Measurements from ENCODE around the gene PRPF40A.

PRPF40A gene

DNA sequence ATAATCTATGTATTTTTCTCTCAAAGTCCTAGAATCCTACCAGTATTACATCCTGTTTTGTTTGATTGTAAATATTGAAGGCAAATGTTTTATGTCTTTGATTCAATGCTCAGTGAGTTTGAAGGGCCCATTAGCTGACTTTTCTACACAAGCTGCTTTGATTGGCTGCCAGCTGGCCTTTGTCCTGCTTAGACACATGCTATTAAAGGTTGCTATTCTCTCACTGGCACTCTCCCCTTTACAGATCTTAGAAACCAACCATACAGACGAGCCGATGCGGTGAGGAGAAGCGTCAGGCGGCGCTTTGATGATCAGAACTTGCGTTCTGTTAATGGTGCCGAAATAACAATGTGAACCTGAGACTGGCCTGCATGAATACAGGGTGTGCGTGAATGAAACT is 69.7 kb downstream of the PRPF40A start:
- Histone ChIP-seq H3K27me3 (replicated peaks; ENCODE audit: control insufficient read depth, insufficient read depth, low read length) (no peaks in the 10 kb centered on the region), H3K36me3 (ENCODE audit: control insufficient read depth, insufficient read depth, low read length) (no peaks in the 10 kb centered on the region), H3K4me3 (replicated peaks; ENCODE audit: low read depth, low read length) (no peak overlapping the region)
- no peak for DNase-seq (ENCODE audit: extremely low read depth, insufficient read length)
- TF ChIP-seq, protein P1, sequence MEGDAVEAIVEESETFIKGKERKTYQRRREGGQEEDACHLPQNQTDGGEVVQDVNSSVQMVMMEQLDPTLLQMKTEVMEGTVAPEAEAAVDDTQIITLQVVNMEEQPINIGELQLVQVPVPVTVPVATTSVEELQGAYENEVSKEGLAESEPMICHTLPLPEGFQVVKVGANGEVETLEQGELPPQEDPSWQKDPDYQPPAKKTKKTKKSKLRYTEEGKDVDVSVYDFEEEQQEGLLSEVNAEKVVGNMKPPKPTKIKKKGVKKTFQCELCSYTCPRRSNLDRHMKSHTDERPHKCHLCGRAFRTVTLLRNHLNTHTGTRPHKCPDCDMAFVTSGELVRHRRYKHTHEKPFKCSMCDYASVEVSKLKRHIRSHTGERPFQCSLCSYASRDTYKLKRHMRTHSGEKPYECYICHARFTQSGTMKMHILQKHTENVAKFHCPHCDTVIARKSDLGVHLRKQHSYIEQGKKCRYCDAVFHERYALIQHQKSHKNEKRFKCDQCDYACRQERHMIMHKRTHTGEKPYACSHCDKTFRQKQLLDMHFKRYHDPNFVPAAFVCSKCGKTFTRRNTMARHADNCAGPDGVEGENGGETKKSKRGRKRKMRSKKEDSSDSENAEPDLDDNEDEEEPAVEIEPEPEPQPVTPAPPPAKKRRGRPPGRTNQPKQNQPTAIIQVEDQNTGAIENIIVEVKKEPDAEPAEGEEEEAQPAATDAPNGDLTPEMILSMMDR (IDR thresholded peaks at IDR 0.05; ENCODE audit: insufficient read depth, low read length, poor library complexity, severe bottlenecking): no peak

DNA sequence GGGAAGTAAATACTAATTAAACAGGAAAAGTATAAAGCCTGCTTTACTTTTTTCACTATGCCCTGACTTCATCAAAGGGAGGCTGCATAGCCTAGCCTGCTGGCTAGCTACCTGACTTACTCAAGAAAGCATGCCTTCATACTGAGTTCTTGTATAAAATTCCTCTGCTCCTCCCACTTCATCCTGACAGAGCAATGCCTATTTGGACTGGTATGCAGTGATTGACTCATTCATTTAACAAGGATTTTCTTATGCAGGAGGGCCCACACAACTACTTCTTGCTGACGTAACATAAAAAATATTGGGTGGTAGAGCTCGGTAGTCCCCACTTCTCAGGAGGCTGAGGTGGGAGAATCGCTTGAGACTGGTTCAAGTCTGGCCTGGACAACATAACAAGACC is 70.5 kb downstream of the PRPF40A start:
- no peak overlapping the region for H3K4me3 ChIP-seq (replicated peaks; ENCODE audit: low read depth, low read length)
- H3K27me3 ChIP-seq (replicated peaks; ENCODE audit: control insufficient read depth, insufficient read depth, low read length): no peaks in the 10 kb centered on the region
- no peak for DNase-seq (ENCODE audit: extremely low read depth, insufficient read length)
- TF ChIP-seq, protein P1 (IDR thresholded peaks at IDR 0.05; ENCODE audit: insufficient read depth, low read length, poor library complexity, severe bottlenecking): no peak
- H3K36me3 ChIP-seq (ENCODE audit: control insufficient read depth, insufficient read depth, low read length): no peaks in the 10 kb centered on the region

DNA sequence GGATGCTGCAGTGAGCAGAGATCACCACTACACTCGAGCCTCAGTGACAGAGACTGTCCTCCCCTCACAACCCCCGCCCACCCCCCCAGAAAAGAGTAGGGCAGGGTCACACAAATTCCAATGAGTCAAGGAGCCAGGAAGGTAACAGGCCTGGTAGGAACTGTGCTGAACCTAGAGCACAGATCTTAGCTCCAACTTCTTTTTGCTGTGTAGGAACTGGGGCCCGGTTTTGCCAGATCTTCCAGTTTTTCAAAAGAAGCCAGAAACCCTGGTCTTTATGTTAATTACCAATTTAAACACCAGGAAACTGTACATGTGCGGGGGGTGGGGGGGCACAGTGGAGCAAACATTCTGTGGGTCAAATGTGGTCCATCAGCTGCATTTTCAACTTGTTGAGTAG is 71.0 kb downstream of the PRPF40A start:
- no peak overlapping the region for H3K4me3 ChIP-seq (replicated peaks; ENCODE audit: low read depth, low read length)
- TF ChIP-seq, protein P1 (IDR thresholded peaks at IDR 0.05; ENCODE audit: insufficient read depth, low read length, poor library complexity, severe bottlenecking): no peak
- no peaks in the 10 kb centered on the region for H3K36me3 ChIP-seq (ENCODE audit: control insufficient read depth, insufficient read depth, low read length)
- no peak for DNase-seq (ENCODE audit: extremely low read depth, insufficient read length)
- no peaks in the 10 kb centered on the region for H3K27me3 ChIP-seq (replicated peaks; ENCODE audit: control insufficient read depth, insufficient read depth, low read length)

DNA sequence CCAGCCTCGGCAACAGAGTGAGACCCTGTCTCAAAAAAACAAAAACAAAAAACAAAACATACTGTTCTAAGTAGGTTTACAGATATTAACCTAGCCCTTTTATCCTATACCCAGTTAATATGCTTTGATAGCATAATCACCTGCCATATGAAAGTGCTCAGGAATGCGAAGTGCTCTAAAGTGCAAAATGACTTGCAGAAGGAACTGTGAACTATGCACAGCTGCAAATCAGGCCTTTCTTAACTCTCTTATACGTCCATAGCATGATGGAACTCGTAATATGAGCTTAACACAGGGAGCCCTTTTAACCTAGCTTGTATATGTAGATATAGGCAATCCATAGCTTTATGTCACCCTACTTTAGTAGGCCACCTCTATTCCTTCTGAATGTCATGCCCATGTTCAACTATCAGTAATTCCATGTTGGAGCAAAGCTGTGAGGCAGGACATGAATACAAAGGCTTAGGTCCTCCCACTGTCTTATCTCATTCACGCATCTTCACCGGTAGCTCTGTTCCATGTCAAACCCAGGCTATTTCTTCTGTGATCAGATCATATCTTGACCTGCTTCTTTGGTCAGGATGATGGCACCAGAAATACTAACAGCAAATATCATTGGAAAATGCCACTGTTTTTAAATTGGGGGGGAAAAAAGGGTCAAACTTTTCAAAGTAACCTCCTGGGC is 72.9 kb downstream of the PRPF40A start:
- H3K4me3 ChIP-seq (replicated peaks; ENCODE audit: low read depth, low read length): no peak overlapping the region
- H3K36me3 ChIP-seq (ENCODE audit: control insufficient read depth, insufficient read depth, low read length): no peaks in the 10 kb centered on the region
- TF ChIP-seq, protein P1 (IDR thresholded peaks at IDR 0.05; ENCODE audit: insufficient read depth, low read length, poor library complexity, severe bottlenecking): no peak
- no peak for DNase-seq (ENCODE audit: extremely low read depth, insufficient read length)
- H3K27me3 ChIP-seq (replicated peaks; ENCODE audit: control insufficient read depth, insufficient read depth, low read length): no peaks in the 10 kb centered on the region

DNA sequence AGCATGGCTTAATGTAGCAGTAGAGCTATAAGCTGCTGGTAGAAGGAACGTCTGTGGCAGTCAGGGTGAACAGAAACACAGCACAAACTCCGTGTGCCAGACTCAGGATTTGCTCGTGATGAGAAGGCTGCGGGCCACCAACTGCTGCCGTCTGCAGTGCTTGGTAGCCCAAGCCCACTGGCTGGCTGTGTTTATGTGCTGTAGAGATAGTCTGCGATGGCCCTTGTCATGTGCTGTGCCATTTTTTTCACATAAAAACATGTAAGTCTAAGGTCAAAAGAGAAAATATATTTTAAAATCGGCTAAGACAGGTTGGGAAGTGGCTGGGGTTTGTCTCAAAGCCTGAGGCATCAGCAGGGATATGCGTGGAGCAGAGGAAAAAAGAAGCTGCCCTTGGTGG is 78.7 kb downstream of the PRPF40A start:
- TF ChIP-seq, protein P1 (IDR thresholded peaks at IDR 0.05; ENCODE audit: insufficient read depth, low read length, poor library complexity, severe bottlenecking): no peak
- DNase-seq (ENCODE audit: extremely low read depth, insufficient read length): no peak
- Histone ChIP-seq H3K4me3 (replicated peaks; ENCODE audit: low read depth, low read length) (no peak overlapping the region), H3K36me3 (ENCODE audit: control insufficient read depth, insufficient read depth, low read length) (no peaks in the 10 kb centered on the region), H3K27me3 (replicated peaks; ENCODE audit: control insufficient read depth, insufficient read depth, low read length) (no peaks in the 10 kb centered on the region)

DNA sequence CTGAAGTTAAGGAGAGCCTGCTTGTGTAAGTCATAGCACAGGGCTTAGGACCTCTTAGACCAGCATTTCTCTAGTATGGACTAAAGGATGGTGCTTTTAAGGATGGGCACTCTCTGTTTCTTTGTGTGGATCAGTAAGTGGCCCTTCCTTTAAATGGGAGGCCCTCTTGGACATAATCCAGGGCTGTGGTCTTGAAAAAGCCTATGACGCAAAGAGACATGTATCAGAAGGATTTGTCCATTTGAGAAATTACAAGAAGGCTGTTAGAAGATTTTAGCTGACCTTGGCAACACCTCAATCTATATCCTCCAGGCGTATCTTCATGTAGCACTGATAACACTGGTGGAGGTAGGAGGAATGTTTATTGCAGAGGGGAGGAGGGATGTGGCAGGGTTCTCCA is 79.2 kb downstream of the PRPF40A start:
- no peak overlapping the region for H3K4me3 ChIP-seq (replicated peaks; ENCODE audit: low read depth, low read length)
- H3K27me3 ChIP-seq (replicated peaks; ENCODE audit: control insufficient read depth, insufficient read depth, low read length): no peaks in the 10 kb centered on the region
- H3K36me3 ChIP-seq (ENCODE audit: control insufficient read depth, insufficient read depth, low read length): no peaks in the 10 kb centered on the region
- TF ChIP-seq, protein P1 (IDR thresholded peaks at IDR 0.05; ENCODE audit: insufficient read depth, low read length, poor library complexity, severe bottlenecking): no peak
- no peak for DNase-seq (ENCODE audit: extremely low read depth, insufficient read length)
